Testis (tissue), 2 donors: ENCODE data around the gene ATRNL1.

ENCODE experiments used
- CTCF ChIP-seq, 3 experiments: fragments of 450-650 bp in 2 of 3; fragments of 200-600 bp in 1 of 3; sonication (generic) in 1 of 3; IDR thresholded peaks; one replicate each; pipeline ENCODE4 v1.5.1; 2016 to 2019; ENCODE audit warnings: antibody characterized with exemption in 3 of 3, mild to moderate bottlenecking in 2 of 3, moderate library complexity in 1 of 3
- POLR2A ChIP-seq: fragments of 450-650 bp; IDR thresholded peaks from one replicate; pipeline ENCODE4 v1.6.1; 2017; ENCODE audit warnings: antibody characterized with exemption, mild to moderate bottlenecking, moderate library complexity

DNA sequence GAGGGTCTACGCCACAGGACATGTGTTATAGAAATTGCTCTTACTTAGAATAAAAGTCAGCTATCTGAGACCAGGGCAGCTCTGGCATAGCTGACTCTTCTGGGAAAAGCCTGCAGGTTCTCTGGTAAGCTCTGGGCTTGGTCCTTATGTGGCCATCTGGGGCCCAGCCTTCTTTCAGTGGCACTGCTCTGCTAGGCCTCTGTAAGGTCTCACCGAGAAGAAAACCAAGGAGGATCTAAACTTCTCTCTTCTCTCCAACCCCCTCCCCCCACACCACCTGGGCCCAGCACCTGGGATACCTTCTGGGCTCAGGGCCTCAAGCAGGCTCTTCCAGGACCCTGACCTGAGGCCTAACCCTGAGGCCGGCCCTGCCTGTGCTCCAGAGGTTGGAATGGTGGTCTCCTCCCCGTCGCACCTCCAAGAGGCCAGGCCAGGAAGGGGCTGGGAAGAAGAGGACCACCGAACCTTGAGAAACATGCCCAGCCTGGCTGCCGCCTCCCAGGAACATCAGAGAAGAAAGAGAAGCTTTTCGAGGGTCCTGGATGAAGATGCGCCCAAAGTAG is 856.2 kb downstream of the ATRNL1 start:
- TF ChIP-seq CTCF (IDR thresholded peaks at IDR 0.05) = no peak
- TF ChIP-seq POLR2A = no peak
